ENCODE data around the gene CLEC16A.

DNA sequence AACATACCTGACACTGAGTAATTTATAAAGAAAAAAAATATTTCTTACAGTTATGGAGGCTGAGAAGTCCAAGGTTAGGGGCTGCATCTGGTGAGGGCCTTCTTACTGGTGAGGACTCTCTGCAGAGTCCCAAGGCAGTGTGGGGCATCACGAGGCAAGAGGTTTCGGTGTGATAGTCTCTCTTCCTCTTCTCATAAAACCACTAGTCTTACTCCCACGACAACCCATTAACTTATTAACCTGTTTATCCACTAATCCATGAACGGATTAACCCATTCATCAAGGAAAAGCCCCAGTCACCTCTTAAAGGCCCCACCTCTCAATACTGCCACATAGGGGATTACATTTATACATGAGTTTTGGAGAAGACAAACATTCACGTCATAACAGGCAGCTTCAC, 47.2 kb upstream of the CLEC16A start:
- TF ChIP-seq, protein P1, sequence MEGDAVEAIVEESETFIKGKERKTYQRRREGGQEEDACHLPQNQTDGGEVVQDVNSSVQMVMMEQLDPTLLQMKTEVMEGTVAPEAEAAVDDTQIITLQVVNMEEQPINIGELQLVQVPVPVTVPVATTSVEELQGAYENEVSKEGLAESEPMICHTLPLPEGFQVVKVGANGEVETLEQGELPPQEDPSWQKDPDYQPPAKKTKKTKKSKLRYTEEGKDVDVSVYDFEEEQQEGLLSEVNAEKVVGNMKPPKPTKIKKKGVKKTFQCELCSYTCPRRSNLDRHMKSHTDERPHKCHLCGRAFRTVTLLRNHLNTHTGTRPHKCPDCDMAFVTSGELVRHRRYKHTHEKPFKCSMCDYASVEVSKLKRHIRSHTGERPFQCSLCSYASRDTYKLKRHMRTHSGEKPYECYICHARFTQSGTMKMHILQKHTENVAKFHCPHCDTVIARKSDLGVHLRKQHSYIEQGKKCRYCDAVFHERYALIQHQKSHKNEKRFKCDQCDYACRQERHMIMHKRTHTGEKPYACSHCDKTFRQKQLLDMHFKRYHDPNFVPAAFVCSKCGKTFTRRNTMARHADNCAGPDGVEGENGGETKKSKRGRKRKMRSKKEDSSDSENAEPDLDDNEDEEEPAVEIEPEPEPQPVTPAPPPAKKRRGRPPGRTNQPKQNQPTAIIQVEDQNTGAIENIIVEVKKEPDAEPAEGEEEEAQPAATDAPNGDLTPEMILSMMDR (IDR thresholded peaks at IDR 0.05; ENCODE audit: low read depth, low read length, poor library complexity, severe bottlenecking), result no peak
- no peak for TF ChIP-seq EZH2phosphoT487 (IDR thresholded peaks at IDR 0.05; ENCODE audit: borderline replicate concordance, low read length)
